ENCODE results near the gene PDLIM1. TPM values are rescaled to one million over a fixed set of nuclear protein-coding genes. Genes with fewer than 3 reads are reported as not detected.

PDLIM1 gene
- total RNA-seq, 1 experiment from 2014 or later = 67.4 TPM

DNA sequence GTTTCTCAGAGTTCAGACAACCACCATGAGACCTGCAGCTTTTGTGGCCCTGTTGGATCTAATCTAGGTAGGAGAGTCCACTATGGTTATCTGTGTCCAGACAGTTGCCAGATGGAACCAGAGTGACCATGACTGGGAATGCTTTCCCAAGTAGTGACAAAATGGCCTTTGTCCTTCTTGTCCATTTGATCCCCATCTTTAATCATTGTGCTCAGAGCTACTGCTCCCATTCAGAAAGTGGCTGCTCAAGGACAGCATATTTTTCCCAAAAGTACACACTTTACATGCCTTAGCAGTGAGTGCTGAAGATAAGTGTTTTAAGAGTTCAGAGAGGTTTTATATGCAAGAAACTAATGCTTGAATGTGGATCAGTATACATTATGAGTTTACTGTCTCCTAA, 102.2 kb downstream of the PDLIM1 start:
- no TSS peak for BruUV-seq (replicated peaks)
- Histone ChIP-seq H3K4me1 (ENCODE audit: control insufficient read depth in 1 of 2, insufficient read depth in 2 of 2, low read length in 2 of 2) (peaks cover 0 to 5% of the 10 kb centered on the region in 2 experiments; a peak in 2 of 4 replicates), H2AFZ (ENCODE audit: low read depth, low read length, poor library complexity, severe bottlenecking) (no peak overlapping the region), H3K27ac (ENCODE audit: low read depth, low read length) (no peak overlapping the region), H3K79me2 (ENCODE audit: insufficient read depth, low read length) (no peaks in the 10 kb centered on the region), H3K9me2 (ENCODE audit: insufficient read depth) (no peaks in the 10 kb centered on the region), H4K20me1 (ENCODE audit: insufficient read depth) (no peaks in the 10 kb centered on the region), H3K9me3 (ENCODE audit: control insufficient read depth in 1 of 2, insufficient read depth in 1 of 2, low read depth in 1 of 2, low read length in 2 of 2) (no peaks in the 10 kb centered on the region), H3K9ac (ENCODE audit: low read length) (no peak overlapping the region), H3K4me3 (replicated peaks in 1 of 2; ENCODE audit: low read depth in 1 of 2, low read length in 2 of 2) (no peak overlapping the region), H3K36me3 (ENCODE audit: control insufficient read depth in 1 of 2, insufficient read depth in 2 of 2, low read length in 2 of 2) (no peaks in the 10 kb centered on the region), H3K4me2 (ENCODE audit: low read length) (no peak overlapping the region), H3K27me3 (ENCODE audit: insufficient read depth, low read length) (no peaks in the 10 kb centered on the region)
- no peak for TF ChIP-seq SRF (IDR thresholded peaks at IDR 0.05; ENCODE audit: low read depth)
- TF ChIP-seq, protein P1, sequence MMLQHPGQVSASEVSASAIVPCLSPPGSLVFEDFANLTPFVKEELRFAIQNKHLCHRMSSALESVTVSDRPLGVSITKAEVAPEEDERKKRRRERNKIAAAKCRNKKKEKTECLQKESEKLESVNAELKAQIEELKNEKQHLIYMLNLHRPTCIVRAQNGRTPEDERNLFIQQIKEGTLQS (IDR thresholded peaks at IDR 0.05) = no peak
- no peak for TF ChIP-seq FOSL1 (IDR thresholded peaks at IDR 0.05; ENCODE audit: low read depth)
- TF ChIP-seq EZH2 (IDR thresholded peaks at IDR 0.05) = no peak
- TF ChIP-seq ZNF274 (IDR thresholded peaks at IDR 0.05; ENCODE audit: low read depth, low read length) = no peak
- TF ChIP-seq ZFX (IDR thresholded peaks at IDR 0.05) = no peak
- TF ChIP-seq JUND (IDR thresholded peaks at IDR 0.05) = no peak
- no peak for TF ChIP-seq EGR1 (IDR thresholded peaks at IDR 0.05; ENCODE audit: low read depth)
- TF ChIP-seq POLR2A (IDR thresholded peaks at IDR 0.05; ENCODE audit: borderline replicate concordance, extremely low read depth, insufficient read depth, insufficient read length) = no peak
- no peak for TF ChIP-seq POLR2AphosphoS5 (IDR thresholded peaks at IDR 0.05; ENCODE audit: low read depth, low read length)
- TF ChIP-seq REST (IDR thresholded peaks at IDR 0.05; ENCODE audit: low read depth) = no peak
- no peak for TF ChIP-seq SIN3A (IDR thresholded peaks at IDR 0.05; ENCODE audit: low read depth)
- TF ChIP-seq ZBTB33 (IDR thresholded peaks at IDR 0.05; ENCODE audit: extremely low read depth, insufficient replicate concordance, low read length) = no peak
- TF ChIP-seq, protein P2, sequence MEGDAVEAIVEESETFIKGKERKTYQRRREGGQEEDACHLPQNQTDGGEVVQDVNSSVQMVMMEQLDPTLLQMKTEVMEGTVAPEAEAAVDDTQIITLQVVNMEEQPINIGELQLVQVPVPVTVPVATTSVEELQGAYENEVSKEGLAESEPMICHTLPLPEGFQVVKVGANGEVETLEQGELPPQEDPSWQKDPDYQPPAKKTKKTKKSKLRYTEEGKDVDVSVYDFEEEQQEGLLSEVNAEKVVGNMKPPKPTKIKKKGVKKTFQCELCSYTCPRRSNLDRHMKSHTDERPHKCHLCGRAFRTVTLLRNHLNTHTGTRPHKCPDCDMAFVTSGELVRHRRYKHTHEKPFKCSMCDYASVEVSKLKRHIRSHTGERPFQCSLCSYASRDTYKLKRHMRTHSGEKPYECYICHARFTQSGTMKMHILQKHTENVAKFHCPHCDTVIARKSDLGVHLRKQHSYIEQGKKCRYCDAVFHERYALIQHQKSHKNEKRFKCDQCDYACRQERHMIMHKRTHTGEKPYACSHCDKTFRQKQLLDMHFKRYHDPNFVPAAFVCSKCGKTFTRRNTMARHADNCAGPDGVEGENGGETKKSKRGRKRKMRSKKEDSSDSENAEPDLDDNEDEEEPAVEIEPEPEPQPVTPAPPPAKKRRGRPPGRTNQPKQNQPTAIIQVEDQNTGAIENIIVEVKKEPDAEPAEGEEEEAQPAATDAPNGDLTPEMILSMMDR (IDR thresholded peaks at IDR 0.05 in 2 of 3, conservative IDR thresholded peaks at IDR 0.05 in 1 of 3; ENCODE audit: borderline replicate concordance in 1 of 3, insufficient read depth in 1 of 3, low read depth in 2 of 3, low read length in 2 of 3) = no peak
- no peak for TF ChIP-seq CBX3 (IDR thresholded peaks at IDR 0.05; ENCODE audit: low read depth)
- TF ChIP-seq SP1 (IDR thresholded peaks at IDR 0.05; ENCODE audit: low read depth) = no peak
- TF ChIP-seq MAX (IDR thresholded peaks at IDR 0.05) = no peak
- no peak for TF ChIP-seq YY1 (IDR thresholded peaks at IDR 0.05; ENCODE audit: extremely low read depth, insufficient replicate concordance, low read depth, low read length)
- ChIA-PET CTCF (no interaction called here), POLR2A (no interaction called here), RAD21 (ENCODE audit: low non-redundant PET in 1 of 2, low total read pairs in 2 of 2, uncharacterized antibody in 2 of 2, unreplicated experiment in 2 of 2) (no interaction called here)
- no peak for DNase-seq (ENCODE audit: low read depth, low spot score)
- intact Hi-C loops (cut with micrococcal nuclease) = no loop called here
- no peak for ATAC-seq

Measured in HCT116 (cell line).